Activated CD4-positive, alpha-beta memory T cell treated with anti-CD3 and anti-CD28 coated beads, Interleukin-2, amount 10 ng/mL, durations not matched to agents 7 days and 5 days (primary cell): ENCODE results near the gene TENM4. TPM values are rescaled to one million over a fixed set of nuclear protein-coding genes. Genes with fewer than 3 reads are reported as not detected.
"Not testable (repeated sequence)": the region's sequence is repeated elsewhere in the genome, so short reads cannot be mapped to it uniquely, and the experiment has no call there.

Source experiments
- CTCF ChIA-PET: fragments of 350-600 bp; sonication (Branson Sonifier 250); formaldehyde crosslinking; loops from one replicate; lab custom pipeline; 2021; ENCODE audit warnings: antibody characterized with exemption, inconsistent platforms; lab: Charles Lee
- POLR2A ChIA-PET: fragments of 350-600 bp; sonication (Branson Sonifier 250); formaldehyde crosslinking; loops from one replicate; lab custom pipeline; 2021; ENCODE audit warnings: antibody characterized with exemption; lab: Charles Lee
- DNase-seq: peaks from one replicate; pipeline ENCODE4 v3.0.0-alpha.2; 2020
- H3K27ac Mint-ChIP-seq: one replicate; pipeline ENCODE4 v1.8.0; 2021; ENCODE audit warnings: mild to moderate bottlenecking, mixed read lengths
- H3K27me3 Mint-ChIP-seq: one replicate; pipeline ENCODE4 v1.8.0; 2021; ENCODE audit warnings: mixed read lengths
- H3K36me3 Mint-ChIP-seq: one replicate; pipeline ENCODE4 v1.8.0; 2021; ENCODE audit warnings: low read depth, mixed read lengths
- H3K4me1 Mint-ChIP-seq: one replicate; pipeline ENCODE4 v1.8.0; 2021; ENCODE audit warnings: mixed read lengths
- H3K4me3 Mint-ChIP-seq: one replicate; pipeline ENCODE4 v1.8.0; 2021; ENCODE audit warnings: mild to moderate bottlenecking, mixed read lengths
- H3K9me3 Mint-ChIP-seq: one replicate; pipeline ENCODE4 v1.8.0; 2021; ENCODE audit warnings: mixed read lengths
- total RNA-seq, 2 experiments: library from RNA; stranded (reverse); gene quantifications; one replicate each; pipeline ENCODE4 v1.2.3, GENCODE V29; 2021

TENM4 gene
- total RNA-seq, 2 experiments from 2014 or later, result not detected

- Mint-ChIP-seq H3K9me3 (no peaks in the 10 kb centered on the region), H3K27ac (no peak overlapping the region), H3K4me1 (no peaks in the 10 kb centered on the region), H3K4me3 (no peak overlapping the region), H3K36me3 (no peaks in the 10 kb centered on the region), H3K27me3 (peaks cover 6% of the 10 kb centered on the region)
- ChIA-PET POLR2A (no interaction called here), CTCF (interaction anchor here (0.6 kb wide), 1 partner anchor 35 kb away, joined by 4 read pairs; no protein-coding TSS in a partner anchor)
- DNase-seq, result no peak
Observed at GRCh38 chr11:78831571-78831970, 609.3 kb downstream of the TENM4 start.

- Mint-ChIP-seq H3K9me3 (no peaks in the 10 kb centered on the region), H3K27me3 (peaks cover 6% of the 10 kb centered on the region), H3K4me1 (no peaks in the 10 kb centered on the region), H3K27ac (no peak overlapping the region), H3K36me3 (no peaks in the 10 kb centered on the region), H3K4me3 (no peak overlapping the region)
- DNase-seq, result no peak
- CTCF ChIA-PET, result no interaction called here
- POLR2A ChIA-PET, result no interaction called here
Observed at GRCh38 chr11:78830277-78830819, 610.5 kb downstream of the TENM4 start.

- Mint-ChIP-seq H3K27me3 (peaks cover 5% of the 10 kb centered on the region), H3K4me1 (no peaks in the 10 kb centered on the region), H3K9me3 (no peaks in the 10 kb centered on the region), H3K4me3 (no peak overlapping the region), H3K36me3 (no peaks in the 10 kb centered on the region), H3K27ac (no peak overlapping the region)
- POLR2A ChIA-PET, result no interaction called here
- CTCF ChIA-PET, result no interaction called here
- DNase-seq, result no peak
Observed at GRCh38 chr11:78829146-78829545, 611.7 kb downstream of the TENM4 start.

- Mint-ChIP-seq H3K27me3 (peaks cover 3% of the 10 kb centered on the region), H3K36me3 (no peaks in the 10 kb centered on the region), H3K4me1 (no peaks in the 10 kb centered on the region), H3K9me3 (no peaks in the 10 kb centered on the region), H3K4me3 (no peak overlapping the region), H3K27ac (no peak overlapping the region)
- no peak for DNase-seq
- ChIA-PET CTCF (no interaction called here), POLR2A (no interaction called here)
Observed at GRCh38 chr11:78828676-78829075, 612.2 kb downstream of the TENM4 start.

GRCh38 chr11:78827291-78827690 lies 613.5 kb downstream of the TENM4 start:
- H3K4me3 Mint-ChIP-seq, CTCF ChIA-PET, H3K27me3 Mint-ChIP-seq, H3K9me3 Mint-ChIP-seq, H3K4me1 Mint-ChIP-seq, POLR2A ChIA-PET, H3K36me3 Mint-ChIP-seq, H3K27ac Mint-ChIP-seq, DNase-seq: not testable (repeated sequence)

- Mint-ChIP-seq H3K9me3 (no peaks in the 10 kb centered on the region), H3K4me3 (no peak overlapping the region), H3K36me3 (no peaks in the 10 kb centered on the region), H3K4me1 (no peaks in the 10 kb centered on the region), H3K27me3 (no peaks in the 10 kb centered on the region), H3K27ac (no peak overlapping the region)
- POLR2A ChIA-PET, result no interaction called here
- DNase-seq, result no peak
- CTCF ChIA-PET, result no interaction called here
Observed at GRCh38 chr11:78825591-78826020, 615.2 kb downstream of the TENM4 start.

GRCh38 chr11:78823588-78823987 lies 617.2 kb downstream of the TENM4 start:
- ChIA-PET POLR2A (no interaction called here), CTCF (no interaction called here)
- Mint-ChIP-seq H3K27me3 (peaks cover 4% of the 10 kb centered on the region), H3K4me1 (no peaks in the 10 kb centered on the region), H3K4me3 (no peak overlapping the region), H3K36me3 (no peaks in the 10 kb centered on the region), H3K27ac (no peak overlapping the region), H3K9me3 (no peaks in the 10 kb centered on the region)
- DNase-seq, result no peak

GRCh38 chr11:78822931-78823423 lies 617.9 kb downstream of the TENM4 start:
- no peaks in the 10 kb centered on the region for H3K36me3 Mint-ChIP-seq
- peaks cover 4% of the 10 kb centered on the region for H3K27me3 Mint-ChIP-seq
- H3K27ac Mint-ChIP-seq, result no peak overlapping the region
- DNase-seq, result no peak
- no peaks in the 10 kb centered on the region for H3K4me1 Mint-ChIP-seq
- CTCF ChIA-PET, result no interaction called here
- POLR2A ChIA-PET, result no interaction called here
- no peaks in the 10 kb centered on the region for H3K9me3 Mint-ChIP-seq
- no peak overlapping the region for H3K4me3 Mint-ChIP-seq

GRCh38 chr11:78821371-78822306 lies 619.2 kb downstream of the TENM4 start:
- ChIA-PET POLR2A (interaction anchor here (0.8 kb wide), 1 partner anchor 13 kb away, joined by 3 read pairs; no protein-coding TSS in a partner anchor), CTCF (no interaction called here)

GRCh38 chr11:78820741-78821140 lies 620.1 kb downstream of the TENM4 start:
- Mint-ChIP-seq H3K36me3 (no peaks in the 10 kb centered on the region), H3K27me3 (peaks cover 8% of the 10 kb centered on the region), H3K4me1 (no peaks in the 10 kb centered on the region), H3K9me3 (no peaks in the 10 kb centered on the region), H3K27ac (no peak overlapping the region), H3K4me3 (no peak overlapping the region)
- CTCF ChIA-PET, result no interaction called here
- no peak for DNase-seq
- POLR2A ChIA-PET, result no interaction called here

More at GRCh38 chr11:78821371-78822306, 619.2 kb downstream of the TENM4 start:
- no peaks in the 10 kb centered on the region for H3K9me3 Mint-ChIP-seq
- H3K4me3 Mint-ChIP-seq, result no peak overlapping the region
- DNase-seq, result no peak
- no peak overlapping the region for H3K27ac Mint-ChIP-seq
- H3K4me1 Mint-ChIP-seq, result no peaks in the 10 kb centered on the region
- H3K27me3 Mint-ChIP-seq, result peaks cover 8% of the 10 kb centered on the region
- no peaks in the 10 kb centered on the region for H3K36me3 Mint-ChIP-seq

- Mint-ChIP-seq H3K4me1 (no peaks in the 10 kb centered on the region), H3K36me3 (no peaks in the 10 kb centered on the region), H3K4me3 (no peak overlapping the region), H3K9me3 (no peaks in the 10 kb centered on the region), H3K27ac (no peak overlapping the region), H3K27me3 (peaks cover 8% of the 10 kb centered on the region)
- CTCF ChIA-PET, result interaction anchor here (0.6 kb wide), 1 partner anchor 20 kb away, joined by 4 read pairs; no protein-coding TSS in a partner anchor
- POLR2A ChIA-PET, result no interaction called here
- no peak for DNase-seq
Observed at GRCh38 chr11:78818201-78818600, 622.6 kb downstream of the TENM4 start.

GRCh38 chr11:78815831-78816230 lies 625.0 kb downstream of the TENM4 start:
- Mint-ChIP-seq H3K27me3 (peaks cover 10% of the 10 kb centered on the region), H3K9me3 (no peaks in the 10 kb centered on the region), H3K4me1 (no peaks in the 10 kb centered on the region), H3K4me3 (no peak overlapping the region), H3K36me3 (no peaks in the 10 kb centered on the region), H3K27ac (no peak overlapping the region)
- ChIA-PET CTCF (no interaction called here), POLR2A (no interaction called here)
- no peak for DNase-seq

- ChIA-PET POLR2A (no interaction called here), CTCF (no interaction called here)
- H3K4me1 Mint-ChIP-seq, result no peaks in the 10 kb centered on the region
- H3K36me3 Mint-ChIP-seq, result no peaks in the 10 kb centered on the region
- no peak overlapping the region for H3K27ac Mint-ChIP-seq
- peaks cover 7% of the 10 kb centered on the region for H3K27me3 Mint-ChIP-seq
- DNase-seq, result no peak
- no peak overlapping the region for H3K4me3 Mint-ChIP-seq
- H3K9me3 Mint-ChIP-seq, result no peaks in the 10 kb centered on the region
Observed at GRCh38 chr11:78812513-78813293, 628.1 kb downstream of the TENM4 start.
